Endothelial cell of umbilical vein (primary cell): ENCODE measurements around the gene INPP4B.

Experiments
- EZH2 ChIP-seq: IDR thresholded peaks from 2 replicates; pipeline ENCODE4 v1.6.1; 2012; ENCODE audit warnings: borderline replicate concordance, low read depth, mild to moderate bottlenecking, moderate library complexity, low read length, inconsistent platforms; ENCODE audit not compliant: severe bottlenecking
- FOS ChIP-seq: IDR thresholded peaks from 2 replicates; pipeline ENCODE4 v1.6.1; 2011; ENCODE audit warnings: mild to moderate bottlenecking, low read length, moderate library complexity, borderline replicate concordance; ENCODE audit not compliant: insufficient read depth
- GATA2 ChIP-seq: IDR thresholded peaks from 2 replicates; pipeline ENCODE4 v1.7.0; 2011; ENCODE audit warnings: low read depth, mild to moderate bottlenecking, moderate library complexity, mixed read lengths, low read length; ENCODE audit not compliant: insufficient read length, insufficient read depth
- JUN ChIP-seq: IDR thresholded peaks from 2 replicates; pipeline ENCODE4 v1.6.1; 2011; ENCODE audit warnings: borderline replicate concordance, low read depth; ENCODE audit not compliant: insufficient read length, insufficient read depth
- MYC ChIP-seq: IDR thresholded peaks from one replicate; pipeline ENCODE4 v1.6.1; 2011; ENCODE audit warnings: mild to moderate bottlenecking, low read depth, low read length
- POLR2A ChIP-seq: IDR thresholded peaks from 2 replicates; pipeline ENCODE4 v1.6.1; 2012; ENCODE audit warnings: low read depth, mild to moderate bottlenecking, control low read depth, low read length
- POLR2AphosphoS5 ChIP-seq: IDR thresholded peaks from 2 replicates; pipeline ENCODE4 v1.6.1; 2012; ENCODE audit warnings: low read depth, mild to moderate bottlenecking, control low read depth, low read length, moderate library complexity; ENCODE audit not compliant: insufficient read depth
- TF ChIP-seq, protein P1 (sequence below), 2 donors: IDR thresholded peaks; 1 replicate in 1 of 2; 2 replicates in 1 of 2; pipeline ENCODE4 v1.5.1; 2011; ENCODE audit warnings: low read length in 2 of 2, mild to moderate bottlenecking in 2 of 2, moderate library complexity in 2 of 2, control low read depth in 1 of 2, inconsistent platforms in 1 of 2, low read depth in 1 of 2; ENCODE audit not compliant: insufficient read depth in 1 of 2; ENCODE audit errors: extremely low read depth in 1 of 2
- TF ChIP-seq, protein P2 (sequence below): IDR thresholded peaks from 2 replicates; pipeline ENCODE4 v1.6.1; 2011; ENCODE audit not compliant: insufficient read depth, insufficient read length

DNA sequence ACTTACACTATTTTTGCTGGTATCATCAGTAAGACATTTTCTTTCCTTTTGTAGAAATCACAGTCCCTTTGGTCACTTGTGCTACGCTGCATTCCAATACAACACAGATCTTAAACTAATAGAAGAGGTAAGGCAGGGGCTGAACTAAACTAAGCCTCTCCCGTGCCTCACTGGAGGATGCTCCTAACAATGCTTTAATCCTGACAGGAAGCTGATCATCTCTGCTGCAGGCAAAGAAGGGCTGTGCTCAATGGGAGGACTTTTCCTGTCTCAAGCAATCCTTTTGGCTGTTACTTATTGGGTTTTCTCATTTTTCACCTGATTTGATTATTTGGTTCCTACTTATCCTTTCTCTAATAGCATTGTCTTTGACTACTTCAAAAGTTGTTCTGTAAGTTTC lies 583.1 kb downstream of the INPP4B start:
- TF ChIP-seq POLR2AphosphoS5 (no peak), POLR2A (no peak), JUN (no peak), FOS (no peak), GATA2 (no peak), EZH2 (no peak), MYC (no peak)
- TF ChIP-seq, protein P1, sequence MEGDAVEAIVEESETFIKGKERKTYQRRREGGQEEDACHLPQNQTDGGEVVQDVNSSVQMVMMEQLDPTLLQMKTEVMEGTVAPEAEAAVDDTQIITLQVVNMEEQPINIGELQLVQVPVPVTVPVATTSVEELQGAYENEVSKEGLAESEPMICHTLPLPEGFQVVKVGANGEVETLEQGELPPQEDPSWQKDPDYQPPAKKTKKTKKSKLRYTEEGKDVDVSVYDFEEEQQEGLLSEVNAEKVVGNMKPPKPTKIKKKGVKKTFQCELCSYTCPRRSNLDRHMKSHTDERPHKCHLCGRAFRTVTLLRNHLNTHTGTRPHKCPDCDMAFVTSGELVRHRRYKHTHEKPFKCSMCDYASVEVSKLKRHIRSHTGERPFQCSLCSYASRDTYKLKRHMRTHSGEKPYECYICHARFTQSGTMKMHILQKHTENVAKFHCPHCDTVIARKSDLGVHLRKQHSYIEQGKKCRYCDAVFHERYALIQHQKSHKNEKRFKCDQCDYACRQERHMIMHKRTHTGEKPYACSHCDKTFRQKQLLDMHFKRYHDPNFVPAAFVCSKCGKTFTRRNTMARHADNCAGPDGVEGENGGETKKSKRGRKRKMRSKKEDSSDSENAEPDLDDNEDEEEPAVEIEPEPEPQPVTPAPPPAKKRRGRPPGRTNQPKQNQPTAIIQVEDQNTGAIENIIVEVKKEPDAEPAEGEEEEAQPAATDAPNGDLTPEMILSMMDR (IDR thresholded peaks at IDR 0.05; ENCODE audit: extremely low read depth in 1 of 2, insufficient read depth in 1 of 2, low read depth in 1 of 2, low read length in 2 of 2), result no peak
- TF ChIP-seq, protein P2, sequence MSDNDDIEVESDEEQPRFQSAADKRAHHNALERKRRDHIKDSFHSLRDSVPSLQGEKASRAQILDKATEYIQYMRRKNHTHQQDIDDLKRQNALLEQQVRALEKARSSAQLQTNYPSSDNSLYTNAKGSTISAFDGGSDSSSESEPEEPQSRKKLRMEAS, result no peak
